Glutamatergic neuron (in vitro differentiated cells): ENCODE measurements around the gene KCNT1. TPM values are rescaled to one million over a fixed set of nuclear protein-coding genes. Genes with fewer than 3 reads are reported as not detected.

Experiments
- DNase-seq: peaks from one replicate; pipeline ENCODE4 v3.0.0; 2022
- H3K27ac Mint-ChIP-seq: one replicate; pipeline ENCODE4 v1.8.0; 2020; ENCODE audit warnings: mild to moderate bottlenecking, mixed read lengths, inconsistent platforms; ENCODE audit not compliant: unreplicated experiment
- H3K27me3 Mint-ChIP-seq: one replicate; pipeline ENCODE4 v1.8.0; 2020; ENCODE audit warnings: mild to moderate bottlenecking, moderate library complexity, mixed read lengths, inconsistent platforms; ENCODE audit not compliant: unreplicated experiment
- H3K36me3 Mint-ChIP-seq: one replicate; pipeline ENCODE4 v1.8.0; 2020; ENCODE audit warnings: mild to moderate bottlenecking, mixed read lengths, inconsistent platforms; ENCODE audit not compliant: unreplicated experiment
- H3K4me1 Mint-ChIP-seq: one replicate; pipeline ENCODE4 v1.8.0; 2020; ENCODE audit warnings: mild to moderate bottlenecking, low read depth, mixed read lengths, inconsistent platforms; ENCODE audit not compliant: unreplicated experiment
- H3K4me3 Mint-ChIP-seq: one replicate; pipeline ENCODE4 v1.8.0; 2020; ENCODE audit warnings: mild to moderate bottlenecking, mixed read lengths, inconsistent platforms; ENCODE audit not compliant: unreplicated experiment
- H3K9me3 Mint-ChIP-seq: one replicate; pipeline ENCODE4 v1.8.0; 2020; ENCODE audit warnings: mild to moderate bottlenecking, moderate library complexity, mixed read lengths, inconsistent platforms; ENCODE audit not compliant: unreplicated experiment
- total RNA-seq: library from RNA; stranded (reverse); fragmentation: NEBNext Ultra II Directional; extraction: Animal tissue kit (Norgen Biotek cat#: 25700); gene quantifications from one replicate; pipeline ENCODE4 v1.2.1, GENCODE V29; 2021; ENCODE audit not compliant: unreplicated experiment
- TF ChIP-seq, protein P1 (sequence below): fragments of 200-600 bp; sonication (generic); IDR thresholded peaks from one replicate; pipeline ENCODE4 v1.5.0; 2021; ENCODE audit not compliant: partially characterized antibody, unreplicated experiment

Gene KCNT1
- total RNA-seq, 1 donor from 2014 or later = 0.76 TPM

GRCh38 chr9:135704483-135704882, 2.5 kb downstream of the KCNT1 start:
- H3K4me3 Mint-ChIP-seq = no peak overlapping the region
- DNase-seq = no peak
- H3K36me3 Mint-ChIP-seq = no peaks in the 10 kb centered on the region
- H3K9me3 Mint-ChIP-seq = no peaks in the 10 kb centered on the region
- TF ChIP-seq, protein P1, sequence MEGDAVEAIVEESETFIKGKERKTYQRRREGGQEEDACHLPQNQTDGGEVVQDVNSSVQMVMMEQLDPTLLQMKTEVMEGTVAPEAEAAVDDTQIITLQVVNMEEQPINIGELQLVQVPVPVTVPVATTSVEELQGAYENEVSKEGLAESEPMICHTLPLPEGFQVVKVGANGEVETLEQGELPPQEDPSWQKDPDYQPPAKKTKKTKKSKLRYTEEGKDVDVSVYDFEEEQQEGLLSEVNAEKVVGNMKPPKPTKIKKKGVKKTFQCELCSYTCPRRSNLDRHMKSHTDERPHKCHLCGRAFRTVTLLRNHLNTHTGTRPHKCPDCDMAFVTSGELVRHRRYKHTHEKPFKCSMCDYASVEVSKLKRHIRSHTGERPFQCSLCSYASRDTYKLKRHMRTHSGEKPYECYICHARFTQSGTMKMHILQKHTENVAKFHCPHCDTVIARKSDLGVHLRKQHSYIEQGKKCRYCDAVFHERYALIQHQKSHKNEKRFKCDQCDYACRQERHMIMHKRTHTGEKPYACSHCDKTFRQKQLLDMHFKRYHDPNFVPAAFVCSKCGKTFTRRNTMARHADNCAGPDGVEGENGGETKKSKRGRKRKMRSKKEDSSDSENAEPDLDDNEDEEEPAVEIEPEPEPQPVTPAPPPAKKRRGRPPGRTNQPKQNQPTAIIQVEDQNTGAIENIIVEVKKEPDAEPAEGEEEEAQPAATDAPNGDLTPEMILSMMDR = no peak
- no peak overlapping the region for H3K27ac Mint-ChIP-seq
- peaks cover 3% of the 10 kb centered on the region for H3K27me3 Mint-ChIP-seq
- H3K4me1 Mint-ChIP-seq = no peaks in the 10 kb centered on the region

- Mint-ChIP-seq H3K27me3 (peaks cover 1% of the 10 kb centered on the region), H3K9me3 (no peaks in the 10 kb centered on the region), H3K4me3 (no peak overlapping the region), H3K4me1 (no peaks in the 10 kb centered on the region), H3K27ac (no peak overlapping the region), H3K36me3 (no peaks in the 10 kb centered on the region)
- no peak for DNase-seq
- TF ChIP-seq, protein P1 = no peak
Observed at GRCh38 chr9:135705376-135705775, 3.4 kb downstream of the KCNT1 start.

DNA sequence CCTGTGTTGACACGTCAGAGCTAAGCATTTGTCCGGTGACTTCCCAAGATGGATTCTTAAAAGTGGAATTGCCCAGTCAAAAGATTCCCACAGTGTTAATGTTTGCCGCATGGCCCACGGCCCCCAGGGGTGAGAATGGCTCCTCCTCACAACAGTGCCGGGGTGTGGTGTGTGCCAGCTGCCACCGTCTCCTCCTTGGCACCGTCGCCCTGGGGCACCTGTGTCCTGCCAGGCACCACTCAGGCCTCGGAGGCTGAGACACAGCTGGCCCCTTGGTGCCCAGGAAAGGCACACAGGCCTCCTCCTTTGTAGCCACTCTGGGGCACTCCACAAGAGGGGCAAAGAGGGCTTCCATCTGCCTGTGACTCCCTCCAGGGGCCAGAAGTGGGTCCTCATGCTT, 4.3 kb downstream of the KCNT1 start:
- no peaks in the 10 kb centered on the region for H3K9me3 Mint-ChIP-seq
- no peak for DNase-seq
- H3K4me1 Mint-ChIP-seq = no peaks in the 10 kb centered on the region
- H3K36me3 Mint-ChIP-seq = no peaks in the 10 kb centered on the region
- peaks cover 1% of the 10 kb centered on the region for H3K27me3 Mint-ChIP-seq
- H3K27ac Mint-ChIP-seq = no peak overlapping the region
- TF ChIP-seq, protein P1 = no peak
- H3K4me3 Mint-ChIP-seq = no peak overlapping the region

DNA sequence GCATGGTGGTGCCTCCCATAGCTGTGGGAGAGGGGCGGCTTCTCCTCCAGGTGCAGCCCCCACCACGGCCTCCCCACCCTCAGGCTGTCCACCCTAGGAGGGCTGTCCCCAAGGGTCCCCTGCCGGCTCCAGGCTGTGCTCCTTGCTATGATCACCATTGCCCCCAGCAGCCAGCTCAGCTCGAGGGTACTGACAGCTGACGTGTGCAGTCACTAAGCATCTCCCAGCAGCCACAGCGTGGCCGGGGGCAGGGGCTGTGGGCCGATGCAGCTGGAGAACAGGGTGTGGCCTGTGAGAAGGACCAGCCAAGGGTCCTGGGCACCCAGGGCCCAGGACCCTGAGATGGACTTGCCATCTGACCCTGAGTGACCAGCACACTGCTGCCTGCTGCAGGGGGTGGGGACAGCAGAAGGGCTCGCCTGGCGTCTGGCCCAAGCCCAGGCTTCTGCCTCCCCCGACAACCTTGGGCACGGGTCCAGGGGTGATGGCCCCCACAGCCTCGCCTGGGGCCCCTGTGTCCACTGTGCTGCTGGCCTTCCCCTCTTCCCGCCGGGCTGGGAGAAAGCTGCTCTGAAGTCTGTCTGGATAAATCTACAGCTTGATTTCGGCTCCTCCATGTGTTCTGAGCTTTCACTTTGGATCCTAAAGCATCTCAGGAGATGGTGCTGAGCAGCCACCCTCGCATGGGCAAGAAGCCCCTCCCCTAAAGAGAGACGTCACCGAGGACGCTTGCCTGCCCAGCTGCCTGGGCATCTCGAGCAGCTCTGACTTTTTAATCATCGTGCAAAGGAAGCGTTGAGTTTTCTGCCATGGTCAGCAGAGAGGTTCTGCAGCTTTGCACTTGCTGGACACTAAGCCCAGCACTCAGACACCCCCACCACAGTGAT, 5.5 kb downstream of the KCNT1 start:
- H3K27ac Mint-ChIP-seq = no peak overlapping the region
- peaks cover 1% of the 10 kb centered on the region for H3K9me3 Mint-ChIP-seq
- peaks cover under 1% of the 10 kb centered on the region for H3K4me1 Mint-ChIP-seq
- DNase-seq = no peak
- no peaks in the 10 kb centered on the region for H3K36me3 Mint-ChIP-seq
- H3K27me3 Mint-ChIP-seq = peaks cover 1% of the 10 kb centered on the region
- H3K4me3 Mint-ChIP-seq = no peak overlapping the region
- TF ChIP-seq, protein P1 = no peak

GRCh38 chr9:135708164-135708563, 6.2 kb downstream of the KCNT1 start:
- peaks cover 1% of the 10 kb centered on the region for H3K27me3 Mint-ChIP-seq
- H3K4me1 Mint-ChIP-seq = peaks cover 3% of the 10 kb centered on the region
- no peaks in the 10 kb centered on the region for H3K36me3 Mint-ChIP-seq
- no peak overlapping the region for H3K4me3 Mint-ChIP-seq
- H3K9me3 Mint-ChIP-seq = peaks cover 1% of the 10 kb centered on the region
- TF ChIP-seq, protein P1 = no peak
- H3K27ac Mint-ChIP-seq = no peak overlapping the region
- no peak for DNase-seq
